ENCODE measurements around the gene JPH2. TPM values are rescaled to one million over a fixed set of nuclear protein-coding genes. Genes with fewer than 3 reads are reported as not detected.

JPH2 gene
- total RNA-seq, 1 donor from 2014 or later, result 188 TPM

GRCh38 chr20:44075191-44075949 is 111.6 kb downstream of the JPH2 start:
- no peak for DNase-seq

- peak; percentile 32 for DNase-seq
These were observed 112.5 kb downstream of the JPH2 start for GRCh38 chr20:44074252-44075151.

GRCh38 chr20:44073675-44074071 is 113.3 kb downstream of the JPH2 start:
- DNase-seq, result no peak

- DNase-seq, result no peak
These were observed 113.8 kb downstream of the JPH2 start for GRCh38 chr20:44073011-44073674.

- no peak for DNase-seq
These were observed 114.6 kb downstream of the JPH2 start for GRCh38 chr20:44072384-44072783.

GRCh38 chr20:44071526-44072111 is 115.4 kb downstream of the JPH2 start:
- no peak for DNase-seq

- no peak for DNase-seq
These were observed 115.9 kb downstream of the JPH2 start for GRCh38 chr20:44071057-44071456.

- DNase-seq, result no peak
These were observed 116.7 kb downstream of the JPH2 start for GRCh38 chr20:44070139-44070900.

- no peak for DNase-seq
These were observed 117.6 kb downstream of the JPH2 start for GRCh38 chr20:44069203-44070011.

- DNase-seq, result no peak
These were observed 118.4 kb downstream of the JPH2 start for GRCh38 chr20:44068316-44069201.

GRCh38 chr20:44067650-44068081 is 119.3 kb downstream of the JPH2 start:
- DNase-seq, result no peak

GRCh38 chr20:44066645-44067606 is 120.1 kb downstream of the JPH2 start:
- no peak for DNase-seq

- DNase-seq, result no peak
These were observed 121.3 kb downstream of the JPH2 start for GRCh38 chr20:44065401-44066340.

- DNase-seq, result no peak
These were observed 122.2 kb downstream of the JPH2 start for GRCh38 chr20:44064501-44065400.
